GM18498 (cell line): ENCODE data around the gene PIPOX.

Experiments used
- ATAC-seq: cut with Tn5 transposase; IDR thresholded peaks from one replicate; pipeline ENCODE4 v1.9.1; 2021; ENCODE audit warnings: mild to moderate bottlenecking, moderate library complexity; ENCODE audit not compliant: unreplicated experiment

Gene PIPOX

DNA sequence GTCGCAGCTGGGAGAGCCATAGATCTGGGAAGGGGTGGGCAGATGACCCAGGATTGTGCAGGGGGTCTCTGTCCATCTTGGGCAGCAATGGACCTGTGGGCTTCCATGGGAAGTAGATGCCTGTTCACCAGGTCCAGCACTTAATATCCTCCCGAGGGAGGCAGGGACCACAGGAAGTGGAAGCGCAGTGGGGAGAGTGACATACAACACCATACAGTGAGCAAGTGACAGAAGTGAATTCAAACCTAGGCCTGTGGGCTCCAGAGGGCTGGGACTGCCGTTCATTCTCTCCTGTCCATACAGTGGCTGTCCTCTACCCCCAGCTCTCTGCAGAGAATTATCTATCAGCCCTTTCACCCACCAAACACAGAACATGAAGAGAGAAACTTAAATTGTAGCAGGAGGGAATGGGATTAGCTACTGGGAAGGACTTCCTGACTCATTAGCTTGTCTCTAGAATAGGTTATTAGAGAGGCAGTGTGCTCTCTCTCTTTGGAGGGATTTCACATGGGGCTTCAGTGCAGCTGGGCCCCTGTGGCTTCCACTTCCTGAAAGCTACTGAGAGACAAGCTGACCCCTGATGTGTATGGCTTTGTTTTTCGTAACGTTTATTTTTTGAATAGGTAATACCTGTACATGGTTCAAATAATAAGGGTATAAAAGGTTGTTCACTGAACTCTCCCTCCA, 24.0 kb upstream of the PIPOX start:
- no peak for ATAC-seq

DNA sequence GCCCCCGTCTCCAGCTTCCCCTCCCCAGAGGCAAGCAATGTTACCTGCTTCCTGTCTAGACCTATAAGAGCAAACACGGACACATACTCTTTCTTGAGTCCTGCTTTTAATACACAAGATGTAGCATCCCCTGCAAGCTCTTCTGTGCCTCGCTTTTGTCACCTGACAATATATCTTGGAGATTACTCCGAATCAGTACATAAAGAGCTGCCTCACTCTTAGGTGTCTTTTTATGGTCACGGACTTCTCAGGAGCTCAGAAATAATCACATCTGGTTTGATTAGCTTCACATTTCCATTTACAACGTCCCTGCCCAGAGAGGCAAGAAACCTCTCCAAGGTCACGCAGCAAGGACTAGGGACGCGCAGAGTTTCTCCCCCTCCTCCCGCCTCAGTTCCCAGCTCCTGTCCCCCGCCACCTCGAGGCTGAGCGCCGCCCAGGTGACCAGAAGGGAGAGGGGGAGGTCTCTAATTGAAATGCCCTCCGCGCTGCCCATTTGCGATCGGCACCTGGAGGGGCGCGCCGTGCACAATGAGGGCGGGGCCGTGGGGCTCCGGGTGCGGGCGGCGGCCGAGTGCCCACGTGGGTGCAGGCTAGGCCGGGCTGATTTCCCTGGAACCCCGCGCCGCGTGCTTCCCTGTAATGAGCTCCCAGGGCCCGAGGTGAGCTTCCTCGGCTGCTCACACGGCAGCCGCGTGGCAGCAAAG, 23.3 kb upstream of the PIPOX start:
- no peak for ATAC-seq

DNA sequence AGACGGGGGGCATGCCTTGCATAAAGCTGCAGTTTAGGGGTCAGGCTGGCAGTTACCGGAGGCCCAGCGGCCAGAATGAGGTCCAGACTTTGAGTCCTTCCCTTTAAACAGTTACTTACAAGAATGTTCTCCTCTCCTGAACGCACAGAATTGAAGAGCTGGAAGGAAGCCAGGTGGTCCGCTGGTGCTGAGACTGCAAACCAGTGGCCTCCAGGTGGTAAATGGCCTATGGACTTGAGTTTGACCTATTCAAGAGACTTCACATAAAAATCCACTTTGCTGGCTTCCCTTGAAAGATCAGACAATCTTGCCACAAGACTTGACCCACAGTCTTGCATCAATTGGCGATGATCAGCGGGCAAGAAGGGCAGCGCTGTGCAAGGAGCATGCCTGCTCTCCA, 22.4 kb upstream of the PIPOX start:
- ATAC-seq, result no peak

DNA sequence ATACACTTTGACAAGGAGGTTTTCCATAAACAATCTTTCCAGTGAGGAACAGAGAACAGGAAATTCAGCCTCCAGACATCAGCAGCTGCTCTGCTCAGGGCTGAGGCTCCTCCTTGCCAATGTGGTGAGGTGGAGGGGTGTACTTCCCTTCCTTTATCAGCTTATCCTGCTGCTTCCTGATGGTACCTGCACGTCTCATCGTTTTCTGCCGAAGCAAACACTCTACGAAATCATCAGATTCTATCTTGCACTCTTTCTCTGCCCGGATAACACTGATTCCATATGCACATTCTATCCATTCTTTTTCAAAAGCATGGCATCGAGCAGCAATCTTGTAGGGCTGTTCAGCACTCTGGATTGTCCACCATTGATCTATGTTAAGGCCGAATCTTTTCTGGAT, 21.7 kb upstream of the PIPOX start:
- no peak for ATAC-seq

DNA sequence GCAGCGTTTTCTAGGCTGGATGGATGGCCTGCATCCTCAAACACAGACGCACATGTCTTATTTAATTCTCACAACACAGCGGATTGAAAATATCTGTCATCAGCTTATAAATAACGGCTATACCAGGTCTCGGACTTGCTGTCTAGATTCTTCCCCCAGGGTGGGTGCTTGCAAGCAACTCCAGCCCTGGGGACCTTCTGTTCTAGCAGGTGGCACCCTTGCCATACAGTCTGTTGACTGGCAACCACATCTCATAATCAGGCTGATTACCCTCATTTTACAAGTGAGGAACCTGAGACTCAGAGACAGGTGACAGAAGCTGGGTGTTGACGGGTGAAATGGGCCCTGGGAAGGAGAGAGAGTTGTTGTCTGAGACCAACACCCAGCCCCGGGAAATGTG, 20.9 kb upstream of the PIPOX start:
- ATAC-seq, result no peak

DNA sequence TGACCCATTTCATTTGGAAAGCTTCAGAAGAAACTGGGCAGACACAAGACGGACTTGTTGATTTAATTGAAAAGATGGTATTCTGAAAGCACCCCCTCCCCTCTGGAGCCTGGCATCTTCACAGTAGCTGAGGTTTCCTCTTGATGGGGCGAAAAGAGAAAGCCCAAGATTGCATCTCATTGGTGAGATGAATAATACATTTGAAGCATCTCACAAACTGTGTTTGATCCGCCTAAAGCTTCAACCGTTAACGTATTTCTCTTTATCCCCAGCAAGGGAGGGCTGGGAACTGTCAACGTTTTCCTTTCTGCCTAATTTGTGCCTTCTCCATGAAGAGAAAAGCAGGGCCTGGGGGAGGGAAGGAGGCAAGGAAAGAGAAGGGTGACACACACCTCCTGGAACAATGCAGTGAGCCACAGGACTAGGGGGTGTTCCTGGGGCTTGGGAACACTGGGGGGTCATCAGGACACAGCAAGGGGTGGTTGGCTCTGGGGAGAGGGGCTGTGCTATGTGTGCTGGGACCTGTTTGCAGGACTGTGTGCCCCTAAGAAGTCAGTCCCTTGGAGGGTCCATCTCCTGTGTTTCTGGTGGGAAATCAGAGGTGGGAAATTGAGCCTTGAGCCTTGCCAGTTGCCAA, 18.5 kb upstream of the PIPOX start:
- no peak for ATAC-seq

DNA sequence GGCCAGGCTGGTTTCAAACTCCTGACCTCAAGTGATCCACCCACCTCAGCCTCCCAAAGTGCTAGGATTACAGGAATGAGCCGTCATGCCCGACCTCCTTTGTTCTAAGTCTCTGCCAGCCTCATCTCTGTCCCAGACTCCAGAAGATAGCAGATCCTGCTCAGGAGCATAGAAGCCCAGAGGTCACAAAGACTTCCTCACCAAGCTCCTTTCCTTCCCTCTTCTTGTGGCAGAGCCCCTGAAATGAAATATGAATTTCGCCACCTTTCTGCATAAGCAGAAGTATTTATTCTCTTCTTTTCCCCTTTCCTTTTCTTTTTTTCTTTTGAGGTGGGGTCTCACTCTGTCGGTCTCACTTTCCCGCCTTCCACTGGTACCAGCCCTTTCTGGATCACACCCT, 11.5 kb upstream of the PIPOX start:
- no peak for ATAC-seq

DNA sequence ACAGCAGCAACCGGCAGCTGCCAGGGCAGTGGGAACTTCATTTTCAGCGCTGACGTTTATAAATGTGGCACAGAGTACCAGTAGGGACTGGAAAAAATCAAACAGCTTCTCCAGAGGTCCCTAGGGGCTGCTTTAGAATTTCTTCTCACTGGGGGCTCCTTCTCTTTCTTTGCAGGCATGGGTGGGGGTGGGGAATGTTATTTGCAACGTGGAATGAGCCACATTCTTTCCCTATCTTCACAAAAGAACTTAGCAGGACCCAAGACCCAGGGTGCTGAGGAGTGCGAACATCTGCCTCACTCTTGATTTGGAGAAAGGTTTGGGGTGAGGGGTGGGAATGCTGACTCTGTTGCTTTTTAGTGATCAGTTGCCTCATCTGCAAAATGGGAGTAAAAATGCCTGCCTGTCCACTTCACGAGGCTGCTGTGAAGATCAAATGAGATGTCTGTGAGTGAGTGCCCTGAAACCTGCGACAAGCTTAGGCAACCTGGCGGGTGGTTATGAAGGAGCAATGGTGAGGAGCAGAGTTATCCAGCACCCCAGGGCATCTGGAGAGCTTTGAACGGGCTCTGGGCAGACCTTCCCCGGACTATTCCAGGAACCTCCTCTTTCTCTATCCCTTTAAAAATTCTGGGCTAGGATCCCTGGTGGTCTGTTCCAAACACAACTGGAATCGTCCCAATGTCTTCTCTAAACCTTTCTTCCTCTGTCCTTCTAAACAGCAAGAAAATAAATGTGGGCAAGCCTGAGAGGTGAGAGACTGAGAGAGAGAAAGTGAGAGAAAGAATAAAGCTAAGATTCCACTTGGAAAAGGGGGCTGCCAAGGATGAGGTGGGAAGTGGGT, 10.7 kb upstream of the PIPOX start:
- no peak for ATAC-seq

DNA sequence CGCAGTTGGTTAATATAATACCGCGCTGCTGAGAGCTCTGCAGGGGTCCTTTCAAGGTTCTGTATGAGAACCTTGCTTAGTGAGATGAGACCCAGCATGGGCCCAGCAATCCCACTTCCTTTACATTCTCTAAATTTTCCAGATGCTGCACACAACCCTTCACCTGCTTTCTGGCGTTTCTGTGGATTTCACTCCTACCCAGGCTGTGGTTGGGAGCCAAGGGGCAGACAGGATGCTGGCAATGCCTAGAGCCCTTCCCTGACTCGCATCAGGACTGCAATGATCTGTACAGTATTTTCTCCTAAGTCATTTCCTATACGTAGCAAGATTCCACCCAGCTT, 10.1 kb upstream of the PIPOX start:
- ATAC-seq, result no peak

DNA sequence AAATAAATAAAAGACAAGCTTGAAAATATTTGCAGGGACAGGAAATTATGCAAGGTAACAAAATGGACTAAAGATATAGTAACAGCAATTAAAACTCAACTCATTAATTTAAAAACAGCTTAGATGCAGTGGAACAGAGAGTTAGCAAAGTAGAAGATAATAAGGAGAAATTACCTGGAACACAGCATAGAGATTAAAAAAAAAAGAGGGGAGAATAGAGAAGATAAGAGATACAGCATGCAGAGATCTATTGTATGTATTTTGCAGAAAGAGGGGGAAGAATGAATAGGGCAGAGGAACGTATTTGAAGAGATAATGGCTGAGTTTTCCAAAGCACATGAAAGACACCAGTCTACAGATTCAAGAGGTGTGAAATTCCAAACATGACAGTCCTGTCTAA, 8.4 kb upstream of the PIPOX start:
- no peak for ATAC-seq

DNA sequence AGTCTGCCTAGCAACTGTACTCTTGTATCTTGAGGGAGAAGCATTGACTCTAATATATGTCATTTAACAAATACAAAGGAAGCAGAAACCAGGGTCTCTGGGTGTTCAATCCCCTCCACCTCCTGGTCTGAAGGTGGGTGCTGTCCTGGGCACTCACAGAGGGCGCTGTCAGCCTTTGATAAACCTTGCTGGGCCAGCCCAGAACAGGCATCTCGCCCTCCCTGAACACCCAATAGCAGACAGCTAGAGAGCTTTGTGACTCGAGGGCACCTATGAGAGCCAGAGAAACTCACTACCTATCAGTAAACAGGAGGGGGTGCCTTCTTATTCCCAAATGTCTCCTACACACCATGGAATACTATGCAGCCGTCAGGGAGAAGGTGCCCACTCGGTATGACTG, 6.4 kb upstream of the PIPOX start:
- no peak for ATAC-seq

DNA sequence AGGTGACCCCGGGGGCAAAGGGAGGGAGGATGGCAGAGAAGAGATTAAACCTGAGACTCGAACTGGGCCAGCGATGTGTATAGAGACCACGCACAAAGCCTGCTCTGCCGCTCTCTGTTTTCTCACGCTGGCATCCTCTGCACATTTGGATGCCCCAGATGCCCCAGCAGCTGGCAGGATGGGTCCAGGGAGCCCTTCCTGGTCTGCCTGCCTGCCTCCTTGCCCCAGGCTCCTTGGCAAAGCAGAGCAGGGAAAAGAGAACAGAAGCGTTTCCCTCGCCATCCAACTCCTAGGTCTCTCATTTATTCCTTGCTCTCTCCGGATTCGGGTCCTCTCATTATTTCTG, 5.2 kb upstream of the PIPOX start:
- ATAC-seq, result no peak

DNA sequence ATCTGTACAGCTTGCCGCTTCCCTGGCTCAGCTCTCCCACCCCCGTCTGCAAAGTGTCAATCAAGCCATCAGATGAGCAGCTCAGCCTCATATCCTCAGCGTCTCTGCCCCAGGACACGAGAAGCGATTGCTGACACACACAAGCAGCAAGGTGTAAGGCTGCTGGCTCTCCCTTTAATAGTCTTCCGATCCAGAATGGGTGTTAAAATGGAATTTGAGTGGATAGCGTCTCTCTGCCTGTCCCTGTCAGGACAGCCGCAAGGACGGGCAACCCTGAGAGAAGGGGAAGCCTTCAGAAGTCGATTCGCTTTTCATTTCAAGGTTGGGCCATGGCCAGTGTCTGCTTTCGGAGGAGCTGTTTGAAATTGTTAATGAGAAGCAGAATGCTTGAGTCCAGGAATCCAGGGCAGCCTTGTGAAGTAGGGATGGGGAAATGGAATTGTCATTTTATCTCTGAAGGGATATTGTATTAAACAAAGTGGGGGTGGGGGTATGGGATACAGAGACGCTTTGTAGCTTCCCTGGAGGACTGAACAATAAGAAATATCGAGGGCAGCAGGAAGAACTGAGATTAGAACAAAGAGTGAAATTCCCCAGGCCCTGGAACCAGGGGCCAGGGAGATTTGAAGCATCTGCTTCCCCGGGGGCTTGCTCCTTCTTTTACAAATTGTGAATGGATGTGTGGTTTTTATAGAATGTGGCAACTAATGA, 4.7 kb upstream of the PIPOX start:
- no peak for ATAC-seq

DNA sequence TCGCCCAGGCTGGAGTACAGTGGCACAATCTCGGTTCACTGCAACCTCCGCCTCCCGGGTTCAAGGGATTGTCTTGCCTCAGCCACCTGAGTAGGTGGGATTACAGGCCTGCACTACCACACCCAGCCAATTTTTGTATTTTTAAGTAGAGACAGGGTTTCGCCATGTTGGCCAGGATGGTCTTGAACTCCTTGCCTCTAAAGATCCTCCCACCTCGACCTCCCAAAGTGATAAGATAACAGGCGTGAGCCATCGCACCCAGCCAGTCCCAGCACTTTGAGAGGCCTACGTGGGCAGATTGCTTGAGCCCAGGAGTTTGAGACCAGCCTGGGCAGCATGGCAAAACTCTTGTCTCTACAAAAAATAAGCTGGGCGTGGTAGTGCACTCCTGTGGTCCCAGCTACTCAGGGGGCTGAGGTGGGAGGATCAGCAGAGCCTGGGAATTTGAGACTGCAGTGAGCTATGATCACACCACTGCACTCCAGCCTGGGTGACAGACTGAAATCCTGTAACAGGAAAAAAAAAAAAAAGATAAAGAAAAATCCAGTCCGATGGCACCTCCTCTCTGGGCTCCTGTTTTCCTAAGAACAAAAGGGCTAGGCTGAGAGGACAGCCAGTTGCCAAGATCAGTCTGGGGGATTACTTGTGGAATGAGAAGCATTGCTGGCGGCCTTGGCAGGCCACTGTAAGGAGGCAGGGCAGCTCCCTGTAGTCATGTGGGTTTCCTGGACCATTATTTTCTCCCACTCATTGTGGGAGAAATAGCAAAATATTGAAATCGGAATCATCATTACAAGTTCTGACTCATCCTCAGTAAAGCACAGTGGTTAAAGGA, 3.0 kb upstream of the PIPOX start:
- ATAC-seq, result no peak

DNA sequence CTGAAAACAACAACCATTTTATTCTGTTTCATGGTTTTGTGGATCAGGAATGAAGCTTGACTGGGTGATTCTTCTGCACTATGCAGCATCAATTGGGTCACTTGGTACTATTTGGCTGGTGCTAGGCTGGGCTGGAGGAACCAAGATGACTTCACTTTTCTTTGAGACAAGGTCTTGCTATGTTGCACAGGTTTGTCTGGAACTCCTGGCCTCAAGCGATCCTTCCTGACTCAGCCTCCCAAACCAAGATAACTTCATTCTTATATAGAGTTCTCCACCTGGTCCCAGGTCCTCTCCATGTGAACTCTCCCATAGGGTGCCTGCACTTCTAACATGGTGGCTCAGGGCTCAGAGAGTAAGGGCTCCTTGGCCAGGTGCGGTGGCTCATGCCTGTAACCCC, 1.9 kb upstream of the PIPOX start:
- ATAC-seq, result no peak

DNA sequence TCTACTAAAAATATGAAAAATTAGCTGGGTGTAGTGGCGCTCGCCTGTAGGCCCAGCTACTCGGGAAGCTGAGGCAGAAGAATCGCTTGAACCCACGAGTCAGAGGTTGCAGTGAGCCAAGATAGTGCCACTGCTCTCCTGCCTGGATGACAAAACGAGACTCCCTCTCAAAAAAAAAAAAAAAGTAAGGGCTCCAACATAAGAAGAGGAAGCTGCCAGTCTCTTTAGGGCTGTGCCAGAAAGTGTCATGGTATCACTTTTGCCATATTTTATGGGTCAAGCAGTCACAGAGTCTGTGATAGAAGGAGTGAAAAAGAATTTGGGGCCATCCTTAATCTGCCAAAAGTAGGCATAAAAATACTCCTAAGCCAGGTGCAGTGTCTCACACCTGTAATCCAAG, 1.4 kb upstream of the PIPOX start:
- no peak for ATAC-seq

DNA sequence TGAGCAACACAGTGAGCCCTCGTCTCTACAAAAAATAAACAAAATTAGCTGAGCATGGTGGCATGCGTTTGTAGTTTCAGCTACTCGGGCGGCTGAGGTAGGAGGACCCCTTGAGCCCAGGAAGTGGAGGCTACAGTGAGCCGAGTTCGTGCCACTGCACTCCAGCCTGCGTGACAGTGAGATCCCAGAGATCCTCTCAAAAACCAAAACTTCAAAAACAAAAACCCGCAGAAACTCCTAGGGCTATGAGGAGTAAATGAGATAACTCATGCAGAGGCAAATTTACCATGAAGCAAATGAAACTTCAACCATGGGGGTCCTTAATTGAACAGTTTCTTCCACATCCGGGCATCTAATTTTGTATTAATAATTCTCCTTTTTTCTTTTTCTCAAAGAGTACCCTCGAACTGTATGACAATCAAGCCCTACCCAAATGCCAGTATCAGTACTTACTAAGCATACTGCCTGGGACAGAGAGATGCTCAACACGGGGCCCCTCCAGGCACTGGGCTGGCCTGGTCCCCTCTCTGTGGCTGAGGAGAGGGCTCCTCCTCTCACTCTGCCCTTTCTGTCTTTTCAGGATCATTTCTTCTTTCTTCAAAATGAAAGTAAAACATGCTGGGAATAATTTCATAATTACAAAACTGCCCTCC, 789 bp upstream of the PIPOX start:
- no peak for ATAC-seq

DNA sequence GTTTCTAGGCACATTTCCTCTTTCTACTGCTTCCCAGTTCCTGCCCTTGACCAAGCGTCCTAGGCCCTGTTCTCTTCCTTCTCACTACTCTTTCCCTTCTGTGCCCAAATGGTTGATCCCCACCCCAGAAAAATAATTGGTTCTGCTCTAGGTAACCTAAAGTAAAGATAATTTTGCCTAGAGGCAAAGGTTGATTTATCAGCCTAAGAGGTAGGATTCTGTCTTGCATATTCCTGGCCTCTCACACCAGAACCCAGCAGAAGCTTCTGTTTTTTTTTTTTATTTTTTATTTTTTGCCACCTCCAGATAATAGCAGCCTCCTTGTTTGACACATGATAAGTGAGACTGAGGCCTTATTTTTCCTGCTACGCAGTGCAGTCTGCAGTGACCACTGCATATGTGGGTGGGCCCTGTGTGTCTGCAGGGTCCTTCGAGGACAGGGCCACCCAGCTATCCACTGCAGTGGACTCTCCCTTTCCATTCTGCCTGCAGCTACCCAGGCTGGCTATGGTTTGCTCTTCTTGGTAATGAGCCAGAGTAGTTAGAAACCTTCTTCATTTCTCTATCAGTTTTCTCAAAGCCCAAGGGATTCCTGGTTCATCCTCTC, 701 bp downstream of the PIPOX start:
- no peak for ATAC-seq

DNA sequence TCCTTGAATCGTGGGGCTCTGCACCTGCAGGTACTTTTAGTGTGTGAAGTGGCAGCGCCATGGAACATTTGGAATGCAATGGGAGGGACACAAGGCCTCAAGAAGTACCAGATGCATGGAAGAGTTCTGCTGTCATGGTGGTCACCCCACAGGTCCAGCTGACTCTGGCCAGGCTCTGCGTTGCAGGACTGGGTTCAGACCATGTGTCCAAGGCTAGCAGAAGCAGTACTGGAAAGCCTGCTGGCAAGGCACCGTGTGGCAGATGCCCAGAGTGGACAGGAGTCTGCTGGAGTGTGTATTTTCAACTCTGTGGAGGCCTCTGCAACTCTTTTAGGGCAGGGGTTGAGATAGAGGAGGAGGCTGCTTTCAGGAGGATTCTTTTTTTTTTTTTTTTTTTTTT, 2.1 kb downstream of the PIPOX start:
- no peak for ATAC-seq
